NCI-H2196 treated with DMSO at 0.1 percent for 48 hours (cell line): ENCODE results near the gene HESX1.

Source experiments
- DNase-seq: peaks from one replicate; lab custom pipeline; 2025; ENCODE audit not compliant: unreplicated experiment; lab: John Stamatoyannopoulos, UW

Gene HESX1

GRCh38 chr3:57199895-57200297, at the start of gene HESX1:
TSS of gene HESX1 (minus strand) at chr3:57199978. CDS start at chr3:57199918, 60 bp downstream.
- DNase-seq: no peak

GRCh38 chr3:57244946-57245345, 45.2 kb upstream of the HESX1 start:
- no peak for DNase-seq

GRCh38 chr3:57234613-57235575, 35.1 kb upstream of the HESX1 start:
- DNase-seq: no peak

GRCh38 chr3:57233799-57234198, 34.0 kb upstream of the HESX1 start:
- DNase-seq: no peak

- no peak for DNase-seq
Measured at GRCh38 chr3:57230006-57230405, 30.2 kb upstream of the HESX1 start.

GRCh38 chr3:57227930-57228751, 28.4 kb upstream of the HESX1 start:
- DNase-seq: no peak

GRCh38 chr3:57227204-57227929, 27.6 kb upstream of the HESX1 start, which contains the start of gene APPL1:
TSS of gene APPL1 (plus strand) at chr3:57227729. CDS start at chr3:57227884, 155 bp downstream.
- peak; percentile 61 for DNase-seq

- no peak for DNase-seq
Measured at GRCh38 chr3:57226176-57226575, 26.4 kb upstream of the HESX1 start.

- DNase-seq: no peak
Measured at GRCh38 chr3:57224856-57225255, 25.1 kb upstream of the HESX1 start.

GRCh38 chr3:57221883-57222282, 22.1 kb upstream of the HESX1 start:
- DNase-seq: no peak

GRCh38 chr3:57206423-57206822, 6.6 kb upstream of the HESX1 start:
- no peak for DNase-seq

GRCh38 chr3:57194641-57195040, 5.1 kb downstream of the HESX1 start:
- DNase-seq: no peak

GRCh38 chr3:57192028-57192427, 7.8 kb downstream of the HESX1 start:
- DNase-seq: no peak

GRCh38 chr3:57184526-57184925, 15.3 kb downstream of the HESX1 start:
- DNase-seq: no peak

- DNase-seq: no peak
Measured at GRCh38 chr3:57179580-57180410, 20.0 kb downstream of the HESX1 start.

- DNase-seq: no peak
Measured at GRCh38 chr3:57176045-57176444, 23.7 kb downstream of the HESX1 start.

GRCh38 chr3:57173687-57174086, 26.1 kb downstream of the HESX1 start:
- DNase-seq: no peak

GRCh38 chr3:57170946-57171345, 28.8 kb downstream of the HESX1 start:
- no peak for DNase-seq

GRCh38 chr3:57169872-57170623, 29.7 kb downstream of the HESX1 start:
- no peak for DNase-seq
